Trophoblast cell (in vitro differentiated cells and primary cell): ENCODE measurements around the gene TBX15.

ENCODE experiments used
- DNase-seq, 2 donors: peaks; one replicate each; pipeline ENCODE4 v3.0.0-alpha.2; 2016
- H2AFZ ChIP-seq: 2 replicates; pipeline ENCODE4 v1.6.1; 2013; ENCODE audit warnings: low read length, moderate library complexity, mild to moderate bottlenecking; ENCODE audit not compliant: insufficient read depth, poor library complexity
- H2AK5ac ChIP-seq: 2 replicates; pipeline ENCODE4 v1.6.1; 2013; ENCODE audit warnings: mild to moderate bottlenecking, low read length
- H2BK120ac ChIP-seq: 2 replicates; pipeline ENCODE4 v1.6.1; 2013; ENCODE audit warnings: low read length, mild to moderate bottlenecking, moderate library complexity; ENCODE audit not compliant: insufficient read depth, poor library complexity
- H2BK12ac ChIP-seq: 2 replicates; pipeline ENCODE4 v1.6.1; 2013; ENCODE audit warnings: mild to moderate bottlenecking, low read length, moderate library complexity
- H2BK5ac ChIP-seq: 2 replicates; pipeline ENCODE4 v1.6.1; 2013; ENCODE audit warnings: low read length, low read depth, moderate library complexity, mild to moderate bottlenecking; ENCODE audit not compliant: poor library complexity
- H3K14ac ChIP-seq: 2 replicates; pipeline ENCODE4 v1.6.1; 2013; ENCODE audit warnings: mild to moderate bottlenecking, low read length
- H3K18ac ChIP-seq: 2 replicates; pipeline ENCODE4 v1.6.1; 2013; ENCODE audit warnings: mild to moderate bottlenecking, low read length
- H3K23ac ChIP-seq: 2 replicates; pipeline ENCODE4 v1.6.1; 2013; ENCODE audit warnings: low read length
- H3K27ac ChIP-seq: 2 replicates; pipeline ENCODE4 v1.5.1; 2013; ENCODE audit warnings: low read depth, mild to moderate bottlenecking, inconsistent platforms, low read length, moderate library complexity
- H3K27me3 ChIP-seq: 2 replicates; pipeline ENCODE4 v1.6.1; 2013; ENCODE audit warnings: inconsistent platforms, mild to moderate bottlenecking, low read length, moderate library complexity; ENCODE audit not compliant: insufficient read depth
- H3K36me3 ChIP-seq, 2 experiments: 1 replicate in 1 of 2; 2 replicates in 1 of 2; pipeline ENCODE4 v1.6.1; 2013; ENCODE audit warnings: low read length in 2 of 2, mild to moderate bottlenecking in 2 of 2, moderate library complexity in 1 of 2; ENCODE audit not compliant: insufficient read depth in 2 of 2, control insufficient read depth in 1 of 2
- H3K4ac ChIP-seq: 2 replicates; pipeline ENCODE4 v1.6.1; 2013; ENCODE audit warnings: low read depth, mild to moderate bottlenecking, low read length, moderate library complexity
- H3K4me1 ChIP-seq, 2 experiments: 1 replicate in 1 of 2; 2 replicates in 1 of 2; pipeline ENCODE4 v1.6.1; 2013; ENCODE audit warnings: low read length in 2 of 2, mild to moderate bottlenecking in 2 of 2, moderate library complexity in 1 of 2; ENCODE audit not compliant: insufficient read depth in 2 of 2, control insufficient read depth in 1 of 2
- H3K4me2 ChIP-seq: 2 replicates; pipeline ENCODE4 v1.6.1; 2013; ENCODE audit warnings: inconsistent platforms, mild to moderate bottlenecking, low read length, moderate library complexity
- H3K4me3 ChIP-seq: 2 replicates; pipeline ENCODE4 v1.5.1; 2013; ENCODE audit warnings: mild to moderate bottlenecking, low read depth, low read length, inconsistent platforms
- H3K79me1 ChIP-seq: one replicate; pipeline ENCODE4 v1.6.1; 2013; ENCODE audit warnings: low read length
- H3K79me2 ChIP-seq: 2 replicates; pipeline ENCODE4 v1.6.1; 2013; ENCODE audit warnings: low read length, mild to moderate bottlenecking; ENCODE audit not compliant: control insufficient read depth, insufficient read depth, poor library complexity
- H3K9ac ChIP-seq: 2 replicates; pipeline ENCODE4 v1.6.1; 2013; ENCODE audit warnings: mild to moderate bottlenecking, low read length
- H3K9me3 ChIP-seq: 2 replicates; pipeline ENCODE4 v1.6.1; 2013; ENCODE audit warnings: low read depth, mild to moderate bottlenecking, control low read depth, inconsistent platforms, low read length; ENCODE audit not compliant: insufficient read depth
- H4K12ac ChIP-seq: 2 replicates; pipeline ENCODE4 v1.6.1; 2013; ENCODE audit warnings: low read depth, mild to moderate bottlenecking, low read length, moderate library complexity
- H4K8ac ChIP-seq: 2 replicates; pipeline ENCODE4 v1.6.1; 2013; ENCODE audit warnings: low read depth, mild to moderate bottlenecking, low read length, moderate library complexity
- H4K91ac ChIP-seq: one replicate; pipeline ENCODE4 v1.6.1; 2013; ENCODE audit warnings: low read depth, mild to moderate bottlenecking, low read length, moderate library complexity
- WGBS: extraction: QIAGEN DNeasy Blood & Tissue Kit; methylation state at CpG from one replicate; pipeline ENCODE4 v1.1.7; 2013; ENCODE audit warnings: missing lambda C conversion rate; ENCODE audit not compliant: insufficient read length, insufficient coverage; ENCODE audit errors: extremely low coverage; 5-methylcytosine and 5-hydroxymethylcytosine counted together

TBX15 gene

DNA sequence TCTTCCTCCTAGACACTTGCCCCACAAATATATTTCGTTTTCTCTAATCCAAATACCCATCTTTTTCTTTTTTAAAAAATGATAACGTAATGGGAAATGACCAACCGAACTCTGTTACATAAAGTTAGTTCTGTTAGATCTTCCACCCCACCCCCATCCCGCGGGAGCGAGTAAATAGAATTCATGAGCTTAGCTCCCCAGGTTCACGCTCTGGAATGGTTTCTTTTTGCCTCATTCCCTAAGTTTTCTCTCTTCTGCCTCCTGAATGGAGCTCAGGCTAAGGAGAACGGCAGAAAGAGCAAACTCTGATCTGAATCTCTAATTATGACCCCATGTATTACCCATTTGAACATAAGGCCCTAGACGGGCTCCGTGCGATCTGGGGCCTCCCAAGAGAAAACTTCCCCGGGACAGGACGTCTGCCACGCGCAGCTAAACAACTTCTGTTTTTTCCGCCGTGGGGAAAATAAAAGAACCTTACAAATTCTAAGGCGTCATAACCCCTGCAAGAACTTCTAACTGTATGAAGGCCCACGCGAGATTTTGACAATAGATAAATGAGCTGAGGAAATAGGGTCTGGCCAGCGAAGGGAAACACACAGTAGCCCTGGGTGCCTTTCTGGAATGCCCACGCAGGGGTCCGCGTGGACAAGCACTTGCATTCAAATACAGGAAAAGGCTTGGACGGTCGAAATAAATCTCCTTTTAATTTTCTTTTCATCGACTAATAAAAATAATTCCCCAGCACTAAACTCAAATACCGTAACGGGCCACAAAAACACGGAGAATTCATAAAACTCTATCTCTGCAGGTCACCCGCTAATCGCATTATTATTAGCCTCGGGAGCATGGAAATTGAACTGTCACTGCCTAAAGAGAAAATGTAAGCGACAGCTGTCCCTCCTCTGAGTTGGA is 2.2 kb downstream of the TBX15 start:
- WGBS = no CpG with 5 or more reads among the region's 34 CpGs
- Histone ChIP-seq H3K23ac (no peak overlapping the region), H3K36me3 (no peaks in the 10 kb centered on the region), H2BK5ac (no peak overlapping the region), H3K9me3 (peaks cover 8% of the 10 kb centered on the region), H3K9ac (no peak overlapping the region), H3K14ac (no peak overlapping the region), H3K4me2 (peak overlapping the region; percentile 80), H3K4me3 (peak overlapping the region; percentile 50), H3K4me1 (peaks cover 16 to 23% of the 10 kb centered on the region in 2 experiments), H4K91ac (no peak overlapping the region), H3K27me3 (peaks cover 77% of the 10 kb centered on the region), H3K27ac (no peak overlapping the region), H2BK12ac (no peak overlapping the region), H4K8ac (no peak overlapping the region), H3K79me2 (no peaks in the 10 kb centered on the region), H3K4ac (no peak overlapping the region), H2AK5ac (no peak overlapping the region), H2AFZ (no peak overlapping the region), H3K18ac (no peak overlapping the region), H3K79me1 (no peaks in the 10 kb centered on the region), H2BK120ac (no peak overlapping the region), H4K12ac (no peak overlapping the region)
- no peak for DNase-seq

DNA sequence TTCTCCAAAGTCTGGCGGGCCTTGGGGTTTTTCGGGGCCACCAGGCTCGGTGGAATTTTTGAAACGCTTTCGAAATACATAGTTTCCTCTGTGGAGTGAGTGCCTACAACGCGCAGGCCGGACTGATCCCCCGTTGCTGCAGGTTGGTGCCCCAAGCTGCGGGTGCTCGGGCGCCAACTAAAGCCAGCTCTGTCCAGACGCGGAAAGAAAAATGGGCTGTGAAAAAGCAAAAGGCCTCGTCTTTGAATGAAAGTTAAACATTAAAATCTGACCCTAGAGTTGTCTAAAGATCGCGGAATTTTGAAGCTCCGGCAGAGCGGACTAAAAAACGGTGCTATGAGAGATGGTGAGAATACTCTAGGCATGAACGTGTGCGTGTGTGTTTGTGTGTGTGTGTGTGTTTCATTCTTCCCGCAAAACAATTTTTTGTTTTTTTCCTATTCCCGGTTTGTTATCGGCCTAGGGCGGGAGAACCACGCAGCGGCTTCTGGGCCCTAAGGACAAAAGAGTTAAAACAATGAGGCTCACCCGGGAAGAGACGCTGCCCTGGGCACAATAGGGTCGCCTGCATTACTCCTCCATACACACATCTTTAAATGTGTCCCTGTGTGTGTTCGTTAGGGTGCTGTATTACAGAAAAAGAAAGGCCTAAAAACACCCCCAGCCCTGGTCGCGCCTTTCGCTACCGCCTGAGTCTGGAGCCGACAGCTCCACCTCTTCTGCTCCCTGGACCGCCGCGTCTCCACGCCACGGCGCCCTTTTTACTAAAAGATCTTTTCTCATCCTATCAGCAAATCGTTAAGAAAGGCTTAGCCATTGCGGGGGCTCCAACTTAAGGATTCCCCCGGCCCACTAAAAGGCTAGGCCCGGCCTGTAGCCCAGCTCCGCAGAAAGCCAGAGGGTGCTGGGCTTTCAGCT is 3.2 kb downstream of the TBX15 start:
- WGBS = no CpG with 5 or more reads among the region's 48 CpGs
- Histone ChIP-seq H3K4ac (no peak overlapping the region), H3K27ac (no peak overlapping the region), H3K79me2 (no peaks in the 10 kb centered on the region), H4K12ac (no peak overlapping the region), H4K91ac (no peak overlapping the region), H2BK12ac (no peak overlapping the region), H3K4me2 (peak overlapping the region; percentile 45), H2AFZ (no peak overlapping the region), H2BK5ac (no peak overlapping the region), H3K36me3 (no peaks in the 10 kb centered on the region), H3K27me3 (peaks cover 75% of the 10 kb centered on the region), H3K23ac (no peak overlapping the region), H3K9ac (no peak overlapping the region), H4K8ac (no peak overlapping the region), H3K4me3 (no peak overlapping the region), H3K18ac (no peak overlapping the region), H3K9me3 (peaks cover 8% of the 10 kb centered on the region), H3K4me1 (peaks cover 15 to 20% of the 10 kb centered on the region in 2 experiments), H2AK5ac (no peak overlapping the region), H3K14ac (no peak overlapping the region), H2BK120ac (no peak overlapping the region), H3K79me1 (no peaks in the 10 kb centered on the region)
- DNase-seq = no peak

DNA sequence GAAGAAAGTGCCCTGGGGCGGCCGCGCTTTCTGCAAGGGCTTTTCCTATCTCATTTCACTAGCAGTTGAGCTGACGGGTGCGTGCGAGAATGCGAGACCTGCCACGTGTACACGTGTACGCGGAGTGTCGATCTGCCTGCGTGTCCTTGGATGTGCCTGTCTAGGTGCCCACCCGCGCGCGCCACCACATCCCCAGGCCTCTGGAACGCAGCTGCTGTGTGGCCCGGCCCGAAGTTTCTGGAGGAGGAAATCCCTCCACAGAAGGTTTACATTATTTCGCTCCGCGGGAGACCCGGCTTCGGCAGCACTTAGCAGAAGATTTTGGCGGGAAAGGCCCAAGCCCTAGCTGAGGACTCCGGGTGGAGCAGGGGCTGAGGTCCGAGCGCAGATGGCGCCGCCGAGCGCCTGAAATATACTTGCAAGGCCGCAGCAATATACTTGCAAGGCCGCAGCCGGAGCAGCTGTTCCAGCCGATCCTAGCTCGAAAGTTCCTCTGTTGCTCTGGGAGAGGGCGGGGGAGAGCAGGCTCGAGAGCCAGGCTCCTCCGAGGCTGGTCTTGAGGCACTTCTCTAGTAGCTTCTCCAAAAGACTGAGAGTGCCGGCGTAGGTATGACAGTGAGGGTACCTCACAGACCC is 3.9 kb downstream of the TBX15 start:
- Histone ChIP-seq H3K9ac (no peak overlapping the region), H4K8ac (no peak overlapping the region), H3K27me3 (peaks cover 81% of the 10 kb centered on the region), H3K79me1 (no peaks in the 10 kb centered on the region), H2AFZ (no peak overlapping the region), H3K4ac (no peak overlapping the region), H3K14ac (no peak overlapping the region), H3K36me3 (no peaks in the 10 kb centered on the region), H3K27ac (no peak overlapping the region), H3K18ac (no peak overlapping the region), H2BK12ac (no peak overlapping the region), H3K4me2 (peak overlapping the region; percentile 45), H2BK120ac (no peak overlapping the region), H3K4me3 (no peak overlapping the region), H3K9me3 (peaks cover 8% of the 10 kb centered on the region), H3K23ac (no peak overlapping the region), H3K4me1 (peaks cover 13 to 18% of the 10 kb centered on the region in 2 experiments), H2AK5ac (no peak overlapping the region), H4K91ac (no peak overlapping the region), H4K12ac (no peak overlapping the region), H2BK5ac (no peak overlapping the region), H3K79me2 (no peaks in the 10 kb centered on the region)
- WGBS = no CpG with 5 or more reads among the region's 43 CpGs
- DNase-seq = no peak

DNA sequence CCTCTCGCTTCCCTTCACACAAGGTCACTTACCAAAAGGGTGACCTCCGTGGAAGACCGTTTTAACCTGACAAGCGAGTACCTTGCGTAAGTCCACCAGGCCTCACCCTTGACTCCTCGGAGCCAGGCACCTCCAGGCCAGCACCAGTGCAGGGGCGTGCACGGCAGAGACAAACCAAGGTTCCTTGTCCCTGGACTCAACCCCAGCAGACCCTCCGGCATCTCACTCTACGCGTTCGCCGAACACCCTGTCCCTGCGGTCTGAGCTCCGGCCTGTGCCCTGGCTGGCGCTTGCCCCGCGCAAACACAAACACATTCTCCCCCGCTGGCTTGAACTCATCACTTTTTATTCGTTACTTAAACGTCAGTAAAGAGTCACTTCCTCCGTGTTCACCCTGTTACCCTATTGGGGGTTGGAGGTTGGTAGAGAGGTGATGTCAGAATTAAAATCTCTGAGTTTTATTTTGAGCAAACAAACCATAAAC is 4.5 kb downstream of the TBX15 start:
- no peak overlapping the region for H2BK12ac ChIP-seq
- no peak overlapping the region for H3K9ac ChIP-seq
- no peak overlapping the region for H3K14ac ChIP-seq
- no peak overlapping the region for H4K12ac ChIP-seq
- peaks cover 77% of the 10 kb centered on the region for H3K27me3 ChIP-seq
- H3K18ac ChIP-seq = no peak overlapping the region
- no peak overlapping the region for H2AK5ac ChIP-seq
- H3K27ac ChIP-seq = no peak overlapping the region
- H3K4me2 ChIP-seq = no peak overlapping the region
- no peaks in the 10 kb centered on the region for H3K79me1 ChIP-seq
- H3K9me3 ChIP-seq = peaks cover 8% of the 10 kb centered on the region
- no peak overlapping the region for H2BK120ac ChIP-seq
- H3K79me2 ChIP-seq = no peaks in the 10 kb centered on the region
- no CpG with 5 or more reads among the region's 22 CpGs for WGBS
- no peak overlapping the region for H3K4me3 ChIP-seq
- no peak for DNase-seq
- peaks cover 13 to 17% of the 10 kb centered on the region in 2 experiments for H3K4me1 ChIP-seq
- H2AFZ ChIP-seq = no peak overlapping the region
- no peak overlapping the region for H4K91ac ChIP-seq
- H3K4ac ChIP-seq = no peak overlapping the region
- H2BK5ac ChIP-seq = no peak overlapping the region
- H3K36me3 ChIP-seq = no peaks in the 10 kb centered on the region
- no peak overlapping the region for H4K8ac ChIP-seq
- no peak overlapping the region for H3K23ac ChIP-seq
